GM18867 (cell line): ENCODE results near the gene SMIM22.
A peak's percentile ranks its signal among the peaks of the same experiment; 100 is the strongest.
"Not testable (repeated sequence)": the region's sequence is repeated elsewhere in the genome, so short reads cannot be mapped to it uniquely, and the experiment has no call there.

Source experiments
- ATAC-seq: cut with Tn5 transposase; IDR thresholded peaks from one replicate; pipeline ENCODE4 v1.9.1; 2021; ENCODE audit warnings: mild to moderate bottlenecking, moderate library complexity; ENCODE audit not compliant: unreplicated experiment

SMIM22 gene

DNA sequence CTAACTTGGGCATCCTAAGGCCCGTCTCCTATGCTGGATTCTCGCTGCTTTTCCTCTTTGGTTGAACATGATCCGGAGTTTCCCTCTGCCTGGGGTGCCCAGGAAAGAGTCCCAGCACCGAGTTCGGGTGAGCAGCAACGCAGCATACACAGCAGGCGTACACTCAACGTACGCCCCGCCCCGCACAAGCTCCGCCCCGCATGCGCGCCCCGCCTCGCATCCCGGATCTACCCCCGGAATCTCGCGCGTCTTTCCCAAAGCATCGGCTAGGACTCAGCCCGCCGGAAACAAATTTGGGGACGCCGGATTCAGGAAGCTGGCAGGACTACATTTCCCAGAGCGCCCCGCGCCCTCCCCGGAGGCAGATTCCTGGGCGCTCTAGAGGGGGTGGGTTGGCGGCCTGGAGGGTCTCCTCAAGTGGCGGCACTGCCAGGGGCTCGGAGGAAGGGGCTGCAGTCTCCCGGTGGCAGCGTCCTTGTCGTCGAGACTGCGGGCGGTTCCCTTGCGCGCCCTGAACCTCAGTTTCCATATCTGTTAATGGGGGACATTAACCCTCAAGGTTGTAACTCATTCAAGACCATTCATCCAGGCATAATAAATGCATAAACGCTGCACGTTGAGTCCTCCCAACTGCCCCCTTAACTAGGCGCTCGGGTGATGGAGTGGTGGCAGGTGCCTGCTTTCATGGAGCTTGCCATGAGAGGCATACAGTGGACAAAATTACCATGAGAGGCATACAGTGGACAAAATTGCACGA is 26.4 kb upstream of the SMIM22 start:
- peak; percentile 63 for ATAC-seq

- ATAC-seq: no peak
These were observed 25.9 kb upstream of the SMIM22 start for GRCh38 chr16:4769306-4769638.

DNA sequence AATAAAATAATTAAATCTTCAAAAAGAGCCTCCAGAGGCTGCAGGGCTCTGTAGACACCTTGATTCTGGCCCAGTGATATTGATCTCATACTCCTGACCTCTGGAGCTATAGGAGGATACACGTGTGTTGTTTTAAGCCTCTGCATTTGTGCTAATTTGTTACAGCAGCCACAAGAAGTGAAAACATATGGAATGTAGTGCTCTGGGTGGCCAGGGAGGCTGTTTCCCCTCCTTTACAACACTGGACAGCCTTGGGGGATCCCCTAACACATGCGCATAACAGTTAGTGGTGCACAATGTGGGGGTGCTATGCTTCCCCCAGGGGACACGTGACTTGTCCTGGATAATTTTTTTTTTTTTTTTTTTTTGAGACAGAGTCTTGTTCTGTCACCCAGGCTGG is 23.5 kb upstream of the SMIM22 start:
- ATAC-seq: no peak

- no peak for ATAC-seq
These were observed 22.8 kb upstream of the SMIM22 start for GRCh38 chr16:4772351-4772750.

- ATAC-seq: no peak
These were observed 20.2 kb upstream of the SMIM22 start for GRCh38 chr16:4775005-4775404.

DNA sequence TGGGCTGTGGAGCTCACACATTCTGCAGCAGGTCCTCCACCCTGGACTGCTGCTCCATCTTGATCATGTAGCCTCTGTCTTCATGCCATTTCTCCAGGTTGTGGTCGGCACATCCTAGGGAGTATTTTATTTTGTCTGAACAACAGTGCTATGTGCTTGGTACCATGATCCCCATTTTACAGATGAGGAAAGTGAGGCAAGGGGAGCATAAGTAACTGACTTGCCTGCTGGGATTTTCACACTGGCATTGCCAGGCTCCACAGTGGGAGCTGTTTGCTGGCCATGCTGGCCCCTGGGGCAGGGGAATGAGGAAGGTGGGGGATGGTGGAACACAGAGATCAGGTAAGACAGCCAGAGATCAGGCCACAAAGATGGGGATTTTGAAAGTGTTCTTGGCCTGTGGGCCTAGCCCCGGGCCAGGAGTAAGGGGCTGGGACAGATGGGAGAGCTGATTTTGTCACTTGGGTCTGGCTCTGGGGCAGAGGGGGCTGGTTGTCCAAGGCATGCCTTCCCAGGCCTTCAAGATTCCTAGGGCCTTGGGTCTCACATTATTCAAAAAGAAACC is 18.9 kb upstream of the SMIM22 start:
- ATAC-seq: no peak

GRCh38 chr16:4777339-4778049 is 17.7 kb upstream of the SMIM22 start:
- ATAC-seq: no peak

- ATAC-seq: no peak
These were observed 17.1 kb upstream of the SMIM22 start for GRCh38 chr16:4778050-4778392.

- no peak for ATAC-seq
These were observed 14.9 kb upstream of the SMIM22 start for GRCh38 chr16:4780235-4780634.

DNA sequence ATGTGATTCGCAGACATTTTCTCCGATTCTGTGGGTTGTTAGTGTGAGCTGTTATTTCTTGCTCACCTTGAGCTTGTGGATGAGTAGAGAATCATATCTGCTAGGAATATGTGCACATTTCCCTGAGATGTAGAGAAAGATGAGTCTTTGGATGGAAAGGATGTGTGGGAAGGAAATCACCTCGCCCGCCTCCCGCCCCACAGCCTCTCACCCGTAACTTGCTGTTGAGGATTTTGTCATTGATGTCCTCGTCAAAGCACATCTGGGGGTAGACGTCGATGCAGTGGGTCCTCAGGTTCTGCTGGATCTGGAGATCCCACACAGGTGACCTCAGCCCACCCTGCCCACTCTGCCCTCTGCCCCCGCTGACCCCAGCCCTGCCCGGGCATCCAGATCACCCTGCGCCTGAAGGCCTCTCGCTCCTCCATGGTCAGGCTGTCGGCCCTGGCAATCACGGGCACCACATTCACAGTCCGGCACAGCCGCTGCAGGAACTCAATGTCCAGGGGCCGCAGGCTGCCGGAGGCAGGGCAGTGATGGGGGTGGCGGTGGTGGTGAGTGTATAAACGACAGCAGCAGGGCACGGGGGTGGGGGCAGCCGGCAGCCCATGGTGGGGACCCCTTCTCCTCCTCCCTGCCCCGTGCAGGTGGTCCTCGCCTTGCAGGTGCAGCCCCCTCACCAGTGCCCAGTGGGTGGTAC is 11.8 kb upstream of the SMIM22 start:
- no peak for ATAC-seq

GRCh38 chr16:4783951-4784336 is 11.2 kb upstream of the SMIM22 start:
- no peak for ATAC-seq

- not testable (repeated sequence) for ATAC-seq
These were observed 10.7 kb upstream of the SMIM22 start for GRCh38 chr16:4784444-4784987.

GRCh38 chr16:4785758-4786433 is 9.3 kb upstream of the SMIM22 start:
- no peak for ATAC-seq

DNA sequence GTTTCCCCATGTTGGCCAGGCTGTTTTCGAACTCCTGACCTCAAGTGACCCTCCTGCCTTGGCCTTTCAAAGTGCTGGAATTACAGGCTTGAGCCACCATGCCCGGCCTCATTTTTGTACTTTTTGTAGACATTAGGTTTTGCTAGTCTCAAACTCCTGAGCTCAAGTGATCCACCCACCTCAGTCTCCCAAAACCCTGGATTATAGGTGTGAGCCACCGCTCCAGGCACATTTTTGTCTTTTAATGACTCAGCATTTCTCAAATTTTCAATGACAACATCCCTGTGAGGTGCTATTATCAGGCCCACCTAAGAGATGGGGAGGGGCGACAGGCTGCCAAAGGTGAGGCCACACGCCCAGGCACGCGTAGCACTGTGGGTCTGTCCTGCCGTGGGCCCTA is 8.1 kb upstream of the SMIM22 start:
- ATAC-seq: no peak

DNA sequence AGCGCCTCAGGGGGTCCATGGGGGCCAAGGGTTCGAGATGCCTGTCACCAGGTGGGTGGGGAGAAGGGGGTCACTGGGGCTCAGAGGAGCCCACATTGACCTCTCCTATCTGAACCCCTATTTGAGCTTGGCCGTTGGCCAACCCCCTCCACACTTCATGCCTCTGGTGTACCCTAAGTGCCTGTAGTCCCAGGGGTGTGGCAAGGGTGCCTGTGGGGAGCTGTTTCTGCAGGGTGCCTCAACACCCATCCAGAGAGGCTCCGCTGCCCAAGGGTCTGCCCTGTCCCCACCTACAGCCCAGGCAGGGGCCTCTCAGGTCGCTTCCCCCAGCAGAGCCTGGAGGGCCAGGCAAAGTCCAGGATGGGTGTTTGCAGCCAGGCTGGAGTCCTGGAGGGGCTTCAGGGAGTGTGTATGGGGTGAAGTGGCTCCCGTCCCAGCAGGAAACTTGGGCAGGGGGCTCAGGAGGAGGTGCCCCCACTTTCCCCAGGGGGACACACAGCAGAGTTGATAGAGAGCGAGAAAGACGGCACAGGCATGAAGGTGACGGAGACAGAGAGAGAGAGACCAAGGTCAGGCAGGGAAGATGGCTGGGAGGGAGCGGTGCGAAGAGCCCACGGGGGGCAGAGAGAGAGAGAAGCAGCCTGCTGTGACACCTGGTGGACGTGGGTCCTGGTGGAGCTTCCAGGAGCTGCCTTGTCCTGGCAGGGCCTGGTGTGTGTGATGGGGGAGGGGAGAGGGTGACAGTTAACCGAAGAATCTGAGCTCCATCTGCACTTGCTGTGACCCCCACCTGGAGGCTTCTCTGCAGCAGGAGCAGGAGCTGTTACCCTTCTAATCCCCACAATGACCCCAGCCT is 7.3 kb upstream of the SMIM22 start, which contains the start of gene SEPTIN12:
Gene SEPTIN12, minus strand, starts transcription at position 719 of the 856 bp plus-strand sequence. Its CDS starts 700 bp downstream, at position 19.
- ATAC-seq: no peak

GRCh38 chr16:4788489-4788889 is 6.7 kb upstream of the SMIM22 start:
- no peak for ATAC-seq

GRCh38 chr16:4788910-4789309 is 6.3 kb upstream of the SMIM22 start:
- no peak for ATAC-seq

- no peak for ATAC-seq
These were observed 4.9 kb upstream of the SMIM22 start for GRCh38 chr16:4790261-4790660.

DNA sequence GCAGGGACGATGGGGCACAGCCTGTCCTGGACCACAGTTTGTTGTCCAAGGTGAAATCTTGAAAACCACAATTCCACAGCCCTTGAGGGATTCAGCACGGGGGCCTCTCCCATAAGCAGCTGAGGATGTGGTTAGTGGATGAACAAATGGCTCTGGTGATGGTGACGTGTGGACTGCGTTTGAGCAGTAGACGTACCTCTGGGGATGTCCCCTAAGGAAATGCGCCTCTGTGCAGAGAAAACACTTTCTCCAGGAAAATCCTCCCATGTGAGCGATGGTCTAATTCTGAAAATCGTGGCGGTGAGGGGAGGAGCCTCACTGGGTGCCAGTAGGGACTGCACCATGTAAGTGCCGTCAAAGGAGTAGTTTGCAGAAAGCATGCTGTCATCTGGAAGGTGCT is 4.3 kb upstream of the SMIM22 start:
- no peak for ATAC-seq

DNA sequence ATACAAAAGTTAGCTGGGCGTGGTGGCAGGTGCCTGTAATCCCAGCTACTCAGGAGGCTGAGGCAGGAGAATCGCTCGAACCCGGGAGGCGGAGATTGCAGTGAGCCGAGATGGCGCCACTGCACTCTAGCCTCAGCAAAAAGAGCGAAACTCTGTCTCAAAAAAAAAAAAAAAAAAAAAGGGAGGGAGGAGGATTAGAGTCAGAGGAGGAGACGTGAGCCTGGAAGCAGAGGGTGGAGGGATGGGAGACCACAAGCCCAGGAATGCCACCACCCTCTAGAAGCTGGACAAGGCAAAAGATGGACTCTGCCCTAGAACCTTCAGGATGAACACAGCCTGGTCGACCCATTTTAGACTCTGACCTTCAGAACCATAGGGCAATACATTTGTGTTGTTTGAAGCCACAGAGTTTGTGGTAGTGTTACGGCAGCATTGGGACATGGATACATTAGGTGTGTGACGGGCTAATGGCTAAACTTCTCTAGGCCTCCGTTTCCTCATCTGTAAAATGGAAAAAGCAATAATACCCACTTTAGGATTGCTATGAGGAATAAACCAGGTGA is 2.1 kb upstream of the SMIM22 start:
- no peak for ATAC-seq
